ENCODE data around the gene PRR36.
"Not testable (repeated sequence)": the region's sequence is repeated elsewhere in the genome, so short reads cannot be mapped to it uniquely, and the experiment has no call there.

Gene PRR36

DNA sequence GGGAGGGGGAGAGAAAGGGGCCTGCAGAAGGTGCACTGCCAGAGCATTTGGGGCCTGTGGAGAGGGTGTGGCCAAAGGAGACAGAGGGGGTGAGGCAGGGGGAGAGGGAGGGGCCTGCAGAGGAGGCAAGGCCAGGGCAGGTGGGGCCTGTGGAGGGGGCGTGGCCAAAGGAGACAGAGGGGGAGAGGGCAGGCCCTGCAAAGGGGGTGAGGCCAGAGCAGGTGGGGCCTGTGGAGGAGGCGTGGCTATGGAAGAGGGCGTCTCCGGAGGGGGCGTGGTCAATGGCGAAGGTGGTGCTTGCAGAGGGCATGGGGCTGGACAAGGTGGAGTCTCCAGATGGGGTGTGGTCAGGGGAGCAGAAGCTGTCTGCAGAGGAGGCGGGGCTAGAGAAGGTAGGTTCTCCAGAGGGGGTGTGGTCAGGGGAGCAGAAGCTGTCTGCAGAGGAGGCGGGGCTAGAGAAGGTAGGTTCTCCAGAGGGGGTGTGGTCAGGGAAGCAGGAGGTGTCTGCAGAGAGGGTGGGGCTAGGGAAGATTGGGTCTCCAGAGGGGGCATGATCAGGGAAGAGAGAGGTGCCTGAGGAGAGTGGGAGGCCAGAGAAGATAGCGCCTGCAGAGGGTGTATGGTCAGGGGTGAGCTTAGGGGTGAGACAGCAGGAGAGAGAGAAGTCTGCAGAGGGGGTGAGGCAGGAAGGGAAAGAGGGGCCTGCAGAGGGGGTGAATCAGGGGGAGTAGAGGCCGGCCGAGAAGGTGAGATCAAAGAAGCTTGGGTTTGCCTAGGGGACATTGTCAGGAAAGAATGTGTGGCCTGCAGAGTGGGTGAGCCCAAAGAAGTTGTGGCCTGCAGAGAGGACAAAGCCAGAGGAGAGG, 3.4 kb downstream of the PRR36 start:
- peak; percentile 30 for DNase-seq

DNA sequence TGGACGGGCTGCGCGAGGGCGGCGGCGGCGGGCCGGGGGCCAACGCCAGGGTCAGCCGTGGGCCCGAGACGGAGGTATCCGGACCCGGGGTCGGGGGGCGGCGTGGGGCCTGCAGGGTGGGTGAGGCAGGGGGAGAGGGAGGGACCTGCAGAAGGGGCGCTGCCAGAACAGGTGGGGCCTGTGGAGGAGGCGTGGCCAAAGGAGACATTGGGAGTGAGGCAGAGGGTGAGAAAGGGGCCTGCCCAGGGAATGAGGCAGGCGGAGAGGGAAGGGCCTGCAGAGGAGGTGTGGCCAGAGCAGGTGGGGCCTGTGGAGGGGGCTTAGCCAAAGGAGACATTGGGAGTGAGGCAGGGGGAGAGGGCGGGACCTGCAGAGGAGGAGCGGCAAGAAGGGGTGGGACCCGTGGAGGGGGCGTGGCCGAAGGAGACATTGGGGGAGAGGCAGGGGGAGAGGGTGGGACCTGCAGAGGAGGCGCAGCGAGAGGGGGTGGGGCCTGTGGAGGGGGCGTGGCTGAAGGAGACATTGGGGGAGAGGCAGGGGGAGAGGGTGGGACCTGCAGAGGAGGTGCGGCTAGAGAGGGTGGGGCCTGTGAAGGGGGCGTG, 4.2 kb downstream of the PRR36 start:
- peak; percentile 21 for DNase-seq

DNA sequence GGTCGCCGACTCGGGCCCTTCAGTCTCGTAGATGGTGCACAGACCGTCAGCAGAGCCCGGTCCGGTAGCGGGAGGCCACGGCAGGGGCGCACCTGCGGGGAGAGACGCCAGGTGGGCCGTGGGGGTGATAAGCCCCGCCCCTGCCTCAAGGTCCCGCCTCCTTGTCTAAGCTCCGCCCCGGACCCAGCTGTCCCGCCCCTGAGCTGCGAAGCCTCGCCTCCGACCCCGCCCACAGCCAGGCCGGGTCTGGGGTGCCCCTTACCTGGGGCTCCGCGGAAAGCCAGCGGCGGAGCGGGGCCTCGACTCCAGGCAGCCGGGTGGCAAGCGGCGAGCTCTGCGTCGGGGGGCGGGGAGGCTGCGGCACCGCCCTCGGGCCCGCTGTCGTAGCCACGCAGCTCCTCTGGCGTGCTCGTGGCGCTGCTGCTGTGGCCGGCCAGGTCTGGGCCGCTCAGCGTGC, 4.7 kb downstream of the PRR36 start:
- DNase-seq, result no peak

DNA sequence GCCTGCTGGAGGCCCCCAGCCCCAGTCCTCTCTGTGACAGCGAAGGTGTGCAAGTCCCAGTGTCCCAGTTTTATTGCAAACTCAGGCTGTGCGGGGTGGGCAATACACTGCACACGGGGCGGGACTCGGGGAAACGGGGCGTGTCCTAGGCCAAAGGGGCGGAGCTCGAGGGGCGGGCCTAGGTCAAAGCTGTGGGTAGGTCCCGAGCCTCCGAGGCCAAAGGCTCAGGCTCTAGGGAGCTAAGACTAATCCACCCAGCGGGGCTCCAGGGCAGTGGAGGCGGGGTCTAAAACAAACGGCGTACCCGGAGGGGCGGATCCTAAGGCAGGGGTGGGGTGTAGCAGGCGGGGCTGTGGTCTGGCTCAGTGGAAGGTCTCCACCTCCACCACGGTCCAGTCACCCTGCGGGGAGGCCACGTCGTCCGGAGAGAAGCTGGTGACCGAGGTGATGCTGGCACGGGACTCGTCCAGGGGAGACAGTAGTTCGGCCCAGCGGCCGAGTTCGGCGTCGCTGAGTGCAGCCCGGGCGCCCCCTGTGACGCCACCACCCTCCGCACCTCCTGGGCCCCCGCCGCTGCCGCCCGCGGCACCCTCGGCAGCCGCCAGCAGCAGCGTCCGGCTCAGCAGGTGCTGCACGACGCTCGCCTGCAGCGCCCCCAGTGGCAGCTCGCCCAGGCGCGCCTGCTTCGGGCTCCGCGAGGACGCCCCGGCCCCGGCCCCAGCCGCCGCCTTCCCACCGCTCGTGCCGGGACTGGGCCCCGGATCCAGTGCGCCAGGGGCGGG, 5.3 kb downstream of the PRR36 start:
- DNase-seq, result no peak

DNA sequence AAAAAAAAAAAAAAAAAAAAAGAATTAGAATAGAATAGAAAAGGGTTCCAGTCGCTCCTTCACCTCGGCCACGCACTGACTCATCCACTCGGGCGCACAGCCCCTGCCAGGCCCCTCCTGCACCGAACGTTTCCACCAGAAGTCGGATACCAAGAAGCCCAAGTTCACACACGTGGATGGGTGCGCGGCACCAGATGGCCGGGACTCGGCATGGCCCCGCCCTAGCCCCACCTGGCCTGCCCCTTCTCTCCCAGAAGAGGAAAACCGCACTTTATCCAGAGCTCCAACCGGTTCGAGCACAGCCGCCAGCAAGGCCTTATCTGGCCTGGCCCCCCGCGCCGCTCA, 5.9 kb downstream of the PRR36 start:
- DNase-seq, result no peak

DNA sequence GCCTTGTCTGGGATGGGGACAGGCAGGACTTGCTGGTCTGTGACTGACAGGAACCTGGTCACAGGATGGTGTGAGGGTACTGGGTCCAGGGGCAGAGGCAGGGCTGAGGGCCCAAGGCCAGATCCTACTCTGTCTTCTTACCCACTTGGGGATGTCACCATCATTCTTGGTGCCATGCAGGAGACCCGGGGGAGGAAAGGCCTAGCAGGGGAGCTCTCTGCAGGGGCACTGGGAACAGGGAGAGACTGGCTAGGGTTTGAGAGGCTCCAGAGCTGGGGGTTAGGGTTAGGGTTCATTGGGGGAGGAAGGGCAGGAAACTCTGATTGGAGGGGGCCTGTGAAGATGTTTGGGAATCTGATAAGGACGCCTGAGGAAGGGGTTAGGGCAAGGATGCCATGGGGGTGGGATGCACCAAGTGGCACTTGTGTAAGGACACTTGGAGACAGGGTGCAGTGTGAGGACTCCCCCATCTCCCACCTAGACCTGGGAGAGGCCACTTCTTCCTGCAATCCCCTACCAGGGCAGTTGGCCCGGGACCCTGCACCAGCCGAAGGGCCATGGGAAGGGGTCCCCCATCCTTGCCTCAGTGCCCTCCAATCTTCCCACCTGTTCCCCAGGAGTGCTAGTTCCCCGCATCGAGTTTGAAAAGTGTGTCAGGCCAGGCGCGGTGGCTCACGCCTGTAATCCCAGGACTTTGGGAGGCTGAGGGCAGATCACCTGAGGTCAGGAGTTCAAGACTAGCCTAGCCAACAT, 6.9 kb downstream of the PRR36 start:
- no peak for DNase-seq

DNA sequence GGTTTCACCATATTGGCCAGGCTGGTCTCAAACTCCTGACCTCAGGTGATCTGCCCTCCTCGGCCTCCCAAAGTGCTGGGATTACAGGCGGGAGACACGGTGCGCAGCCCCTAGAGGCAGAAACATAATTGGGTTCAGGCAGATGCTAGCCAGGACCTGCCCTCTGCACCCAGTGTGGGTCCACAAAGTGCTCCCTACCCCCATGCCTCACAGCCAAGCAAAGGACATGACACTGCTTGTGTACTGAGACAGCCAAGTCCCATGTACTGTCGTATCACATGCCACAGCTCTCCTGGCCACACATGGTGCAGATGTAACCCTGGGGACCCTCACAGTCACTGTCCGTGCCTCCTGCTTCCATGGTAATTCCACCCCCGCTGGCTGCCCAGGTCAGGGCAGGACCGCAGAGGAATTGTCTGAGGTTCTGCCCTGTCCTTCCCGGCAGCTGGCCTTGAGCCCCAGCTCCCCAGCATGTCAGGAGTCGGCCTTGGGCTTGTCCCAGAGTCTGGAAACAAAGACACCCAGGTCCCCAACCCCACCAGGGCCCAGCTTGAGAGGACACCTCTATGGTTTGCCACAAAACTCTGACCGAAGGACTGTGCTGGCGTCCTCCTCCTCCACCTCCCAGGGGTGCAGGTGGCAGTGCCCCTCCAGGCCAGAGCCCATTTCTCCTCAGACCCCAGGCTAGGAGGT, 7.6 kb downstream of the PRR36 start:
- DNase-seq, result no peak

DNA sequence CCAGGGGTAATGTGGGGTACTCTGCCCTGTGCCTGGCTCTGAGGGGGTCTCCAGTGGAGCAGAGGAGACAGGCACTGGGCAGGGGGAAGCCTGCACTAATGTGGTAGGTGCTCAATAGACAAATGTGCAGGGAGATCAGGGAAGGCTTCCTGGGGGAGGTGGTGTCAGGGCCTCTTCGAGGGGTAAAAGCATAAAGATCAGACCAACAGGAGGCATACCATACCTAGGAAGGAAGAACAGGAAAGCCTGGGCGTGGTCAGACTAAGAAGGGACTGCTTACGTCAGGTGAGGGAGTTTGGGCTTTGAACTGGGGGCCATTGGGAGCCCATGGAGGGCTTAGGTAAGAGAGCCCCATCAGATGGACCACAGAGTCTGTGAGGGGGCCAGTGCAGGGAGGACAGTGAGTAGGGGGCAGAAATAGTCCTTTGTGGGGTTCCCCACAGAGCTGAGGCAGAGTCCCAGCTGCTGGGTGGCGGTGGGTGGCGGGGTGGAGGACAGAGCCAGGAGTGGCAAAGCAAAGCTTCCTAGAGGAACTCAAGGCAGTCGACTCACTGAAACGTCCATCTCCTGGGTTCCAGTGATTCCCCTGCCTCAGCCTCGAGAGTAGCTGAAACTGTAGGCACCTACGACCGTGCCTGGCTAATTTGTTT, 8.8 kb downstream of the PRR36 start:
- no peak for DNase-seq

DNA sequence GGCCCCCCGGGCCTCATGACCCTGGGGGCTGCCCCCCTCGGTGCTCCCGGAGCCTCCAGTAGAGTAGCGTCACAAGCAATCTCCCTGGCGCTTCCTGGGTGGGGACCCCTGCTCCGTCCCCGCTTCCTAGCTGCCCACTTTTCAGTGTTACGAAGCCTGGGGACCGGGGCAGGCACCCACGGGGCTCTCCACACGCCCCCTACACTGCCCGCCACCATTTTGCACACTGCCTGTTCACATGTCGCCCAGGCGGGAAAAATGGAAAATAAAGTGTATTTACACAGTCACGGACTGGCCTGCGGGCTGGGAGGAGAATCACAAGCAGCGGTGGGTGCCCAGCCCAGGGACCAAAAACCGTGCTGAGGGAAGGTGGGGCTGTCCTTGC, 9.5 kb downstream of the PRR36 start:
- DNase-seq, result no peak

DNA sequence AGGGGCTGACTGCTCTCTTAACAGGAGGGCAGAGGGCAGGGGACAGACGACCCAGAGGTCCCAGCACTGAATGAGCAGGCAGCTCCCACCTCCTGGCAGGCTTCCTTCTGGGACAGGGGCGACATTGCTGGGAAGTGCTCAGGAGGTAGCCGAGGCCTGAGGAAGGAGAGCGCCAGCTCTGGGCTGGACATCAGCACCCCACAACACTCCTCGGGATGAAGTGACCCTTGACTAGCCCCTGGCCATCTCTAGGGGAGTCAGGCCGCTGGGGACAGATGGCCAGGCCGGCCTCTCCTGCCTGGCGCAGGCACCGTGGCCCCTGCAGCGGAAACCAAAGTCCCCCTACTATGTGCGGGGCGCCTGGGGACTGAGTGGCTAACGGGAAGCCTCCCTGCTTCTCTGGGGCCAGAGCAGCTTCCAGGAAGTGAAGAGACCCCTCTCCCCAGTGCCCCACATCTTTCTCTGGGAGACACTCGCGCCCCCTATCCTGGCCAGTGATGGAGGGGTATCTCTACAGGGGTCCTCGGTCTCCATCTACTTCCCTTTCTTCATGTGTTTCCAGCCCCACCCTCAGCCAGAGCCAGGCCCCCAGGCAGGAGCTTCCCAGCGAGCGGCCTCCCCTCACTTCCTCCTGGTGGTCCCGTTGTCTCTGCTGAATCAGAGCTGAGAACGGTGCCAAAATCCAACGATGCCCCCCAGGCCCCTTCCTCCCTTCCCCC, 10.1 kb downstream of the PRR36 start:
- DNase-seq, result no peak

DNA sequence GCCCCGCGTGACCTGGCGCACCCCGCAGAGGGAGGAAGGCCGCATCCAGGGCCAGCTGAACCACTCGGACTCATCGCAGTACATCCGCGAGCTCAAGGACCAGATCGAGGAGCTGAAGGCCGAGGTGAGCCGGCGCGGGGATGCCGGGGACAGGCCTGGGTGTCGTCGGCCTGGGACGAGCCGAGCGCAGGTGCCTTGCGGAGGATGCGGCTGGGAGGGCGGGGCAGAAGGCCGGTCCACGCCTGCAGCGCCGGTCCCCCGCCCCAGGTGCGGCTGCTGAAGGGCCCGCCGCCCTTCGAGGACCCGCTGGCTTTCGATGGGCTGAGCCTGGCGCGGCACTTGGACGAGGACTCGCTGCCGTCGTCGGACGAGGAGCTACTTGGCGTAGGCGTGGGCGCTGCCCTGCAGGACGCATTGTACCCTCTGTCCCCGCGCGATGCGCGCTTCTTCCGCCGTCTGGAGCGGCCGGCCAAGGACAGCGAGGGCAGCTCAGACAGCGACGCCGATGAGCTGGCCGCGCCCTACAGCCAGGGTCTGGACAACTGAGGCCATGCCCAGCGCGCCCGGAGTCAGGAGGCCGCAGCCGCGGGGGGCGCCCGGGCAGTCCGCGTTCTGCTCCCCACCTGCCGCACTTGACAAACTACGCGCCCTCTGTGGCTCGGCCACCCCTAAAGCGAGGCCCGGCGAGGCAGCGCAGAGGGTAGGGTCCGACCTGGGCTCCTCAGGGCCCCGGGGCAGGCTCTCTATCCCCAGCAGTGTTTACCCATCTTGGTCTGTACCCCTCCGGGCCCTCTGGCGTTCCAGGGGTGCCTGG, 10.8 kb downstream of the PRR36 start:
- no peak for DNase-seq

DNA sequence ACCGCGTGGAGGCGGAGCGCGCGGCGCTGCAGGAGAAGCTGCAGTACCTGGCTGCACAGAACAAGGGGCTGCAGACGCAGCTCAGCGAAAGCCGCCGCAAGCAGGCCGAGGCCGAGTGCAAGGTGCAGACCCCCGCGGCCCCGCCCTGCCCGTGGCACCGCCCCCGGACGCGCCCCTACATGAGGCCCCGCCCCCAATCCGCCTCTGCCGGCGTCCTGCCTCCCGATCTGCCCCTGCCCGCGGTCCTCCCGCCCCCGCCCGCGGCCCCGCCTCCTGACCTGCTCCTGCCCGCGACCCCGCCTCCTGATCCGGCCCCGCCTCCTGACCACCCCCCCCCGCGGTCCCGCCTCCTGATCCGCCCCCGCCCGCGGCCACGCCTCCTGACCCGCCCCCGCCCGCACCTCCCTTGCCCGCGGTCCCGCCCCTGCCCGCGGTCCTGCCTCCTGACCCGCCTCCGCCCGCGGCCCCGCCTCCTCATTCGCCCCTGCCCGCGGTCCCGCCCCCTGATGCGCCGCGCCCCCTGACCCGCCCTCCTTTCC, 11.7 kb downstream of the PRR36 start:
- DNase-seq, result no peak

DNA sequence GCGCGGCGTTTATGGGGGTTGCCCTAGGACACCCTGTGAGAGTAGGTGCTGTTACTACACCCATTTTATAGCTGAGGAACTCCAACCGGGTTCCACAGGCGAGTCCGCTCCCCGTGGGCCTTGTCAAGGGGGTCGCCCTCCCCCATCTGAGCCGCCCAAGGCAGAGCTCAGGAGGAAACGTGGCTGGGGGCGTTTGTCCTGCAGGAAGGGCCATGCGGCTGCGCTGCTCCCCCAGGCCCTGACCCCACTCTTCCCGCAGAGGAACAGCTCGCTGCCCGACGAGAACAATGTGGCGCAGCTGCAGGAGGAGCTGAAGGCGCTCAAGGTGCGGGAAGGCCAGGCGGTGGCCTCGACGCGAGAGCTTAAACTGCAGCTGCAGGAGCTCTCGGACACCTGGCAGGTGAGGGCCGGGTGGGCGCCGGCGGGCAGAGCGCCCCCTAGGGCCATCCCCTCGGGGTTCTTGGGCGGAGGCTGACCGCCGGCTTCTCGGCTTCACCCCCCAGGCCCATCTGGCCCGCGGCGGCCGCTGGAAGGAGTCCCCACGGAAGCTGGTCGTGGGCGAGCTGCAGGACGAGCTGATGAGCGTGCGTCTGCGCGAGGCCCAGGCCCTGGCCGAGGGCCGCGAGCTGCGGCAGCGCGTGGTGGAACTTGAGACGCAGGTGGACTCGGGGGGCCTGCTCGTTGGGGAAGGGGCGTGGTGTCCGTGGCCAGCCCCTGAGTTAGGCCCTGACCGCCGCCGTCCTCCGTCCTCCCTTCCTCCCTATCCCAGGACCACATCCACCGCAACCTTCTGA, 12.4 kb downstream of the PRR36 start:
- no peak for DNase-seq

DNA sequence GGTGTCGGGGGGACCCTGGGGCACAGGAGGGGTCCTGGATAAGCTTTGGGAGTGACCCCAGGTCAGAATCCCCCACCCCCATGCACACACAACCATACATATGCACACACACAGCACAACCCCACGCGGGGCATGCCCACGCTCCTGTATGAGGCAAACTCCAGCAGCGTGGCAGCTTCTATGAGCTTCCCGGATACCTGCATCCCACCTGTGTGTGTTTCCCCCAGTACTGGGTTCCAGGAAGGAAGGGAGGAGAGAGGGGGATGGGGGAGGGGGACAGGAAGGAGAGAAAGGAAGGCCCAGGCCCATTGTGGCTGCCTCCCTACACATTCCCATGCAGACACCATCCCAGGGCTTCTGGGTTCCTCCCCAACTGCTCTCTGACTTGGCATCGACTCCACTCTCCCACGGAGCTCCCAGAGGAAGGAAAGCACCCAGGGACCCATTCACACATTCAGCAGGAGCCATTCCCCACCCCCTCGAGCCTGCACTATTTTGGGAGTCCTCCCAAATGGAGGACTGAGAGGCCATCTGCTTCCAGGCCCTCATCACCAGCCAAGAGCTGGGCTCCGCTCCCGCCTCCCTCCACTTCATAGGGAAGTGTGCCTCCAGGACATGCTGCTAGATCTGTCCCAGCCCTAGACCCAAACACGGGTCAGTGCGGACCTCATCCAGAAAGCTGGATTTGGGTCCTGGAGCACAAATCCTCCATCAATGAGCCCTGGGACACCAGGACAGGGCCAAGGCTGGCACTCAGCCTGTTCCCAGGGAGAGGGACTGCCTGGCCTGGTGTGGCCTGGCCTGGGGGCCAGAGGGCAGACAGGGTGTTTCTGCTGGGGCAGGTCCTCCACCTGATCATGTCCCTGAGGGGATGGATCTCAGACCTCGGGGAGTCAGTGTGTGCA, 13.2 kb downstream of the PRR36 start:
- DNase-seq, result no peak

DNA sequence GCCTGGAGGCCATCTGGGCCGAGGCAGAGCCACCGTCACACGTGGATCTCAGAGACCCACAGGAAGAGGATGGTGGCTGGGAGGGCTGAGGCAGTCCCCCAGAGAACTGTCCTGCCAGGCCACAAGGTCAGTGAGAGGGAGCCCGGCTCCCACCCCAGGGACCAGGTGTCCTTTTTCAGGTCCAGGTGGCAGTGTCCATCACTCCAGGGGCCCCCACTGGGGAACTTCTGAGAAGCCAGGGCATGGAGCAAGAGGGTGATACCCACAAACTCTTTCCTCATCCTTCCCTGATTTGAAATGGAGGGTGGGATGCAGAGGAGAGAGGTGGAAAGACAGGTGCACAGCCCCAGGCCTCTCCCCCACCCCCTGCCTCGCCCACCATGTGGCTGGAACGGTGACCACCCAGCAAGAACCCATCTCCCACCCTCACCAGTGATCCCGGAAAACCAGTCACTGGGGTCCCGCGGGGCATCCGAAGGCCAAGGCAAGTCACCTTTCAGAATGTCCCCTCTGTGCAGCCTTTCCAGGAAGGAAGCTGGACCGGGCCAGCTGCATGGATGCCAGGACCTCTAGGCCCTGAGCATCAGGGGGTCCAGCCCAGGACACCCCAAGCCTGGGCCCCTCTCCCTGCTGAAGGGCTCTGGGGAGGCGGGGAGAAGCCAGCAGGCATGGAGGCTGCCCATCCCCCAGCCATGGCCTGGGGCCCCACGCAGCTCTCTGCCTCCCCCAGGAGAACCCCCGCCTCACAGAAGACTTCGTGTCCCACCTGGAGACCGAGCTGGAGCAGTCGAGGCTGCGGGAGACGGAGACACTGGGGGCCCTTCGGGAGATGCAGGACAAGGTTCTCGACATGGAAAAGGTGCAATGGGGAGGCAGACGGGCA, 14.1 kb downstream of the PRR36 start:
- no peak for DNase-seq

DNA sequence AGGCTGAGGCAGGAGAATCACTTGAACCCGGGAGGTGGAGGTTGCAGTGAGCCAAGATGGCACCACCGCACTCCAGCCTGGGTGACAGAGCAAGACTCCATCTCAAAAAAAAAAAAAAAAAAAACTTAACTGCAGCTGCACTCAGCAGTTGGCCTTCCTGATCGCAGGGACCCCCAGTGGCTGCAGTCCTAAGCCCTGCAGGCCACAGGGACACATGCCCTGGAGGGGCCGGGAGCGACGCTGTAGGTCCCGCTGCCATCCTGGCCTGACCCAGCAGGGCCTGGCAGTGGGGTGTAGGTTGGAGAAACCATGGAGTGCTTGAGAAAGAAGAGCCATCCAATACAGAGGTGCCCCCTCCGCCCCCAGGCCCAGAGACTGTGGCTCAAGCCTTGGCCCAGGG, 15.1 kb downstream of the PRR36 start:
- not testable (repeated sequence) for DNase-seq

Data from NK-92 treated with Interleukin-12 subunit alpha and Interleukin-12 subunit beta, amount 100 ng/mL, for 24 hours (cell line).